Thymus (tissue), 11 donors: ENCODE measurements around the gene APOL3. TPM values are rescaled to one million over a fixed set of nuclear protein-coding genes. Genes with fewer than 3 reads are reported as not detected.

Source experiments
- DNase-seq, 9 donors: peaks; one replicate each; pipeline ENCODE4 v3.0.0-alpha.2; 2013; ENCODE audit warnings: low spot score in 9 of 9, low read depth in 6 of 9, missing footprints in 1 of 9
- H3K27ac ChIP-seq, 2 donors: one replicate each; pipeline ENCODE4 v1.5.1; 2013; ENCODE audit warnings: control low read depth in 1 of 2, low read depth in 1 of 2, low read length in 1 of 2, mild to moderate bottlenecking in 1 of 2, moderate library complexity in 1 of 2
- H3K27me3 ChIP-seq, 2 donors: one replicate each; pipeline ENCODE4 v1.5.1; 2013; ENCODE audit warnings: low read length in 1 of 2; ENCODE audit not compliant: control insufficient read depth in 2 of 2, insufficient read depth in 1 of 2
- H3K36me3 ChIP-seq, 2 donors: one replicate each; pipeline ENCODE4 v1.5.1; 2013; ENCODE audit warnings: low read length in 1 of 2, mild to moderate bottlenecking in 1 of 2, moderate library complexity in 1 of 2; ENCODE audit not compliant: control insufficient read depth in 2 of 2, insufficient read depth in 2 of 2
- H3K4me1 ChIP-seq, 2 donors: one replicate each; pipeline ENCODE4 v1.5.1; 2013; ENCODE audit warnings: low read length in 2 of 2; ENCODE audit not compliant: control insufficient read depth in 2 of 2, insufficient read depth in 2 of 2
- H3K4me3 ChIP-seq, 2 donors: one replicate each; pipeline ENCODE4 v1.5.1; 2013; ENCODE audit warnings: low read length in 2 of 2, control low read depth in 1 of 2, mild to moderate bottlenecking in 1 of 2
- H3K9me3 ChIP-seq, 2 donors: one replicate each; pipeline ENCODE4 v1.5.1; 2013; ENCODE audit warnings: low read length in 1 of 2, mild to moderate bottlenecking in 1 of 2; ENCODE audit not compliant: control insufficient read depth in 2 of 2, insufficient read depth in 1 of 2
- WGBS: extraction: QIAGEN DNeasy Blood & Tissue Kit; methylation state at CpG from one replicate; pipeline ENCODE4 v1.1.7; 2013; 5-methylcytosine and 5-hydroxymethylcytosine counted together
- polyA plus RNA-seq: library from polyadenylated mRNA; stranded (reverse); fragments of 200-250 nt; gene quantifications from one replicate; pipeline ENCODE4 v1.2.3, GENCODE V29; 2013
- total RNA-seq: library from RNA; stranded (reverse); fragments of 120-200 nt; gene quantifications from one replicate; pipeline ENCODE4 v1.2.4, GENCODE V29; 2013
- donor health status: healthy.

The APOL3 gene
- total and polyA plus RNA-seq, 2 donors = 35.1 to 42.6 TPM

DNA sequence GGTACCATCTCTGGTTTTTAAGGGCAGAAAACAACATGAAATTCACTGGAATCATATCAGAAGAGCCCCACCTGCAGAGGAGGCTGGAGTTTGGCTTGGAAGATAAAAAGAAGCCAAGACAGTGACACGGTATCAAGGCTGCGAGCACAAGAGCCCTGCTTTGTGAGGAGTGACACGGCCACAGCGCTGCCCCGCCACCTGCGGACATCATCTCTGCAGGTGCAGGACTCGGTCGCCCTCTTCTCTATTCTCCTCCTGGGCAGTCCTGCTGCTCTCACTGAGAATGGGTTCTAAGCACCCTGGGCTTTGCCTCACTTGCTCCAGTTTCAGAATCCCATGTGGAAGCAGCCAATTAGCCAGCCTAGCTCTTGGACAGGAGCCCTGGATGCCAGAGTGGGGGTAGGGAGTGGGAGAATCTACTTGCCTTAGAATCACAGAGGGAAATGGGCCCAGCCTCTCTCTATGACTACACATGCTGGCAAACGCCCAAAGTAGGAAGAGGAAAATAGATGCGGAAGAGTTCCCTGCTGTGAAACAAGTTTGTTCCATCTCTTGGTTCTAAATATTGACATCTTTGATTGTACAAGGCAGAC, 24.0 kb upstream of the APOL3 start:
- no peak overlapping the region for H3K27ac ChIP-seq
- no peaks in the 10 kb centered on the region for H3K9me3 ChIP-seq
- H3K27me3 ChIP-seq = no peaks in the 10 kb centered on the region
- no peak overlapping the region for H3K4me3 ChIP-seq
- no peak for DNase-seq
- 85% methylated on average over 10 of the region's 10 CpGs for WGBS
- H3K36me3 ChIP-seq = no peaks in the 10 kb centered on the region
- no peaks in the 10 kb centered on the region for H3K4me1 ChIP-seq

GRCh38 chr22:36183446-36183845, 22.9 kb upstream of the APOL3 start:
- no peaks in the 10 kb centered on the region for H3K9me3 ChIP-seq
- no peak overlapping the region for H3K4me3 ChIP-seq
- no peak for DNase-seq
- H3K4me1 ChIP-seq = no peaks in the 10 kb centered on the region
- no peaks in the 10 kb centered on the region for H3K36me3 ChIP-seq
- H3K27ac ChIP-seq = no peak overlapping the region
- no peaks in the 10 kb centered on the region for H3K27me3 ChIP-seq
- 97% methylated on average over 7 of the region's 7 CpGs for WGBS

DNA sequence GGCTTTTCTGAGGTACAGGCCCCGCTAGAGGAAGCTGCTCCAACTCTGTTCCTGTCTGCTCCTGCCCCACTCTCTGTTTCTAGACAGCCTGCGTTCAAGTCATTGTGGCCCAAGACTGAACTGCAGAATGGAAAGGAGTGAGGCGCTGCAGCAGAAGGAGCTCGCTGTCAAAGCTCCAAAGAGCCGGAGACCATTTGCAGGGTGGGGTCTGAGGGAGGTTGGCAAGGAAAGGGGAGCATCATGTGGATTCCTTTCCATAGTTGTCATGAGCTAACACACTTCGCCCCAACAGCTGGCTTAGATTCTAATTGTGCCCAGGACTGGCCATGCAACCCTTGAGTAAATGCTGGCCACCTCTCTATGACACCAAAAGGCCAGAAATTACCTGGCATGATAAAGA, 22.3 kb upstream of the APOL3 start:
- no peak overlapping the region for H3K27ac ChIP-seq
- no peaks in the 10 kb centered on the region for H3K4me1 ChIP-seq
- no peaks in the 10 kb centered on the region for H3K27me3 ChIP-seq
- DNase-seq = no peak
- H3K9me3 ChIP-seq = no peaks in the 10 kb centered on the region
- no peak overlapping the region for H3K4me3 ChIP-seq
- 98% methylated on average over 6 of the region's 6 CpGs for WGBS
- H3K36me3 ChIP-seq = no peaks in the 10 kb centered on the region

DNA sequence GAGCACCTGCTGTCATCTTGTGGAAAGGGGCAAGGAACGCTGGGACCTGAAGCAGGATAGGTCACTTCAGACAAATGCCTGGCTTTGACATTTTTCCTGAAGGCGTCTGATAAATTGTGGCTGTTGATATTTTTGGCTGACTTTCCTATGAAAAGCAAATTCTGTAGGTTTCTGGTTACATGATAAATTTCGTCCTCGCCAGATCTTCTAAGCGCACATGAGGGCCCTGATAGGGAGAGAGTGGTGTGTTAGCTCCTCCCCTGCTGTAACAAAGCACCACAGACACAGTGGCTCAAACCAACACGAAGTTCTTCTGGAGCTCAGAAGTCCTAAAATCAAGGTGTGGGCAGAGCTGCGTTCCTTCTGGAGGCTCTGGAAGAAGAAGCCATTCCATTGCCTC, 21.5 kb upstream of the APOL3 start:
- Histone ChIP-seq H3K4me3 (no peak overlapping the region), H3K4me1 (no peaks in the 10 kb centered on the region), H3K36me3 (no peaks in the 10 kb centered on the region), H3K27me3 (no peaks in the 10 kb centered on the region), H3K9me3 (no peaks in the 10 kb centered on the region), H3K27ac (no peak overlapping the region)
- WGBS = 91% methylated on average over 7 of the region's 7 CpGs
- DNase-seq = no peak

DNA sequence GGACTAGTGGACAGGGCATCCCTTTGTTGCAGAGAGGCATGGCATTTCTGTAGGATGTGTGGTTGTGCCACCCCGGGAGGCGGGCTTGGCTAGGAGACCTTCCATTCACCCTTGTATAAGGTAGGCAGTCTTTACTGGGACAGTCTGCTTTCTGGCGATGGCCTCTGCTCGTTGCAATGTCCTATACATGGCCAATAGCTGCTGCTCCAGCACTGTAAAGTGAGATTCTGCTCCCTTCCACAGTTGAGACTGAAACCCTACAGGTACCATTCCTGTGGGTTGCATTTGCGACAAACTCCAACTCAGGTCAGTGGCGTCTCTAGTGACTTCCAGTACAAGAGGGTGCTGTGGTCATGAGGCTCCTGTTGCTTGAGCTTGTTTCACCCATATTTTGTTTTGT, 20.4 kb upstream of the APOL3 start:
- Histone ChIP-seq H3K4me1 (no peaks in the 10 kb centered on the region), H3K27ac (no peak overlapping the region), H3K9me3 (no peaks in the 10 kb centered on the region), H3K4me3 (no peak overlapping the region), H3K36me3 (no peaks in the 10 kb centered on the region), H3K27me3 (no peaks in the 10 kb centered on the region)
- DNase-seq = no peak
- 97% methylated on average over 6 of the region's 6 CpGs for WGBS

DNA sequence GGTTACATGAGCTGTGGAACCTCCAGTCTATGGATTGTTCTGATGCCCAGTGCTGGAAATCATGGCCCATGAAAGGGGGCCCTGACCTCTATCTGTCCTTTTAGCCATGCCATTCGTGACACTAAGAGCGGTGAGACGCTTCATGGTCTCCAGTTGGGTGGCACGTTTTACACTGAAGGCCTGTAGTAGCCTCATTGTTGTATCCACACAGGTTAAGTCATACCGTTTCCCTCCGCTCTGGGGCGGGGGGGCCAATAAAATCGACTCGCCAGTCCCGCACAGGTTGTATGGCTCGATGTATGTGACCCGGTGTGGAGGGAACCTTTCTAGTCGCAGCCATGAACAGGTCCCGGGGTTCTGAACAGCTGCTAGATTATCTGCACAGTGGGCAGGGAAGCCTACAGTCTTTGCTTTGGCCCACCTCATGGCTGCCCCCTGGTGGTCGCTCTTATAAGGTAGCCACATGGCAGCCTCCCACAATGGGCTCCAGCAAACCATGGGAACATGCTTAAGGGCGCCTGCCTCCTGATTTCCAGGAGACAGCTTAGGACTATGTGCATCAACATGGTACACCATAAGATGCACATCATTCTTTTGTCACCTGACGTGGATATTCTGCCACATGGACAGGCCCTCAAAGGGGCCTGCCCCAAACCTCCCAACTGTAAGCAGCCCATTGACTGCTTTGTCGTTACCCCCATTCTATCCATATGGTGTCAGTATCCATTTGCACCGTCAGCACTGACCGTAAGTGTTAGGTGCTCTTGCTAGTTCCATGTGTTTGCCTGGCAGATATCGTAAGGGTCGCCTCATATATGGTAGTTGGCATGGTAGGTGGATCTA, 19.7 kb upstream of the APOL3 start:
- WGBS = 65% methylated on average over 22 of the region's 22 CpGs

DNA sequence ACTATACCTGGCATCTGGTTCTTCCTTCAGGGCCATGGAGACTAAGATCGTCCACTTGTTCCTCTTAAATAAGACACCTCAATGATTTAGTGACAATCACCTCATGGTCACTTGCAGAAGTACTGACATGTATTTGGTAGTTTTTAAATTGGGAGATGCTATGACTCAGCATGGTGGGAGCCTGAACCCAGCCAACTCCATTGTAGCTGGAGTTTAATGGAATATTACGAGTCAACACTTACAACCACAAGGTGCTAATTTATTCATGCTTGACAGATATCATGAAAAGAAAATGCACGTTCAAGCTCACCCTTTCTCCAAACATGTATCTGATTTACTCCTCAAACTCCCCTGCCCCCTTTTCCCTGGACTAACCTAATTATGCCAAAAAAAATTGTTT, 16.6 kb upstream of the APOL3 start:
- H3K27me3 ChIP-seq = no peaks in the 10 kb centered on the region
- WGBS = 89% methylated on average over 3 of the region's 3 CpGs

More for the DNA sequence above, 19.7 kb upstream of the APOL3 start:
- Histone ChIP-seq H3K27ac (no peak overlapping the region), H3K27me3 (no peaks in the 10 kb centered on the region), H3K4me1 (no peaks in the 10 kb centered on the region), H3K9me3 (no peaks in the 10 kb centered on the region), H3K4me3 (no peak overlapping the region), H3K36me3 (no peaks in the 10 kb centered on the region)
- DNase-seq = peak in 5 of 9 donors; percentile 62 to 85 (median 68)

DNA sequence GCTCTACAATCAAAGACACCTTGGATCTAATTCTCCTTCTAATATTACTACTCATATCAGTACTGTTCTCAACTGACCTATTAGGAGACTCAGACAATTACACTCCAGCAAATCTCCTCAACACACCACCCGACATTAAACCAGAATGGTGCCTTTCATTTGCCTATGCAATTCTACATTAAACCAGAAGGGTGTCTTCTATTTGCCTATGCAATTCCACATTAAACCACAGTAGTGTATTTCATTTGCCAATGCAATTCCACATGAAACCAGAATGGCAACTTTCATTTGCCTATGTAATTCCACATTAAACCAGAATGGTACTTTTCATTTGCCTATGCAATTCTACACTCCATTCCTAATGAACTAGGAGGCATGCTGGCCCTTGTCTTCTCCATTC, 15.3 kb upstream of the APOL3 start:
- H3K4me3 ChIP-seq = no peak overlapping the region
- no peak for DNase-seq
- no peaks in the 10 kb centered on the region for H3K36me3 ChIP-seq
- H3K9me3 ChIP-seq = no peaks in the 10 kb centered on the region
- WGBS = 41% methylated on average over 1 of the region's 1 CpG
- H3K27me3 ChIP-seq = no peaks in the 10 kb centered on the region
- peaks cover 0 to 2% of the 10 kb centered on the region in 2 donors for H3K4me1 ChIP-seq
- H3K27ac ChIP-seq = no peak overlapping the region

More for the DNA sequence above, 16.6 kb upstream of the APOL3 start:
- H3K4me1 ChIP-seq = peaks cover 0 to under 1% of the 10 kb centered on the region in 2 donors
- H3K4me3 ChIP-seq = no peak overlapping the region
- no peaks in the 10 kb centered on the region for H3K36me3 ChIP-seq
- no peak overlapping the region for H3K27ac ChIP-seq
- no peaks in the 10 kb centered on the region for H3K9me3 ChIP-seq
- DNase-seq = no peak

GRCh38 chr22:36171941-36172340, 11.4 kb upstream of the APOL3 start:
- Histone ChIP-seq H3K4me1 (peaks cover 0 to 3% of the 10 kb centered on the region in 2 donors), H3K4me3 (no peak overlapping the region), H3K27me3 (no peaks in the 10 kb centered on the region), H3K9me3 (no peaks in the 10 kb centered on the region), H3K27ac (no peak overlapping the region), H3K36me3 (no peaks in the 10 kb centered on the region)
- 66% methylated on average over 3 of the region's 3 CpGs for WGBS
- DNase-seq = no peak
